HL-60 (cell line): ENCODE measurements around the gene ANGPTL1.

Source experiments
- GABPA ChIP-seq: IDR thresholded peaks from 2 replicates; pipeline ENCODE4 v1.6.1; 2012; ENCODE audit warnings: low read depth
- TF ChIP-seq, protein P1 (sequence below): IDR thresholded peaks from one replicate; pipeline ENCODE4 v1.5.1; 2011; ENCODE audit warnings: low read length, control low read depth, inconsistent platforms; ENCODE audit not compliant: insufficient read depth

DNA sequence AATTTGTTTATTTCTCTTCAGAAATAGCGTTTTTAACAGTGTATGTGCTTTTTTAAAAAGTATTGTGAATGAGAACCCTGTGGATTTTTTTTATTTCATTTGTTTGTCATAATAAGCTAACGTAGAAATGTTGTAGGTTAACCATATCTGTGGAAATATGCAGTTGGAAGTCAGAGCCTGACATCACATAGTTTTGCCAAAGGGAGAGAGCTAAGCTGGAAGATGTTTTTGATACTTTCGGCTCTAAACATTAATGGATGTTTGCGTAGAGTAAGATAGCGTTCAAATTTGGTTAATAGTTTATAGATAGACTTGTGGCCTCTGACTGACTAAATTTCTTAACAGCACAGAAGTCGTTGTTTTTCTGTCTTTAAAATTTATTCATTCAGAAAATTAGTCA is 47.4 kb upstream of the ANGPTL1 start:
- TF ChIP-seq, protein P1, sequence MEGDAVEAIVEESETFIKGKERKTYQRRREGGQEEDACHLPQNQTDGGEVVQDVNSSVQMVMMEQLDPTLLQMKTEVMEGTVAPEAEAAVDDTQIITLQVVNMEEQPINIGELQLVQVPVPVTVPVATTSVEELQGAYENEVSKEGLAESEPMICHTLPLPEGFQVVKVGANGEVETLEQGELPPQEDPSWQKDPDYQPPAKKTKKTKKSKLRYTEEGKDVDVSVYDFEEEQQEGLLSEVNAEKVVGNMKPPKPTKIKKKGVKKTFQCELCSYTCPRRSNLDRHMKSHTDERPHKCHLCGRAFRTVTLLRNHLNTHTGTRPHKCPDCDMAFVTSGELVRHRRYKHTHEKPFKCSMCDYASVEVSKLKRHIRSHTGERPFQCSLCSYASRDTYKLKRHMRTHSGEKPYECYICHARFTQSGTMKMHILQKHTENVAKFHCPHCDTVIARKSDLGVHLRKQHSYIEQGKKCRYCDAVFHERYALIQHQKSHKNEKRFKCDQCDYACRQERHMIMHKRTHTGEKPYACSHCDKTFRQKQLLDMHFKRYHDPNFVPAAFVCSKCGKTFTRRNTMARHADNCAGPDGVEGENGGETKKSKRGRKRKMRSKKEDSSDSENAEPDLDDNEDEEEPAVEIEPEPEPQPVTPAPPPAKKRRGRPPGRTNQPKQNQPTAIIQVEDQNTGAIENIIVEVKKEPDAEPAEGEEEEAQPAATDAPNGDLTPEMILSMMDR, result no peak
- no peak for TF ChIP-seq GABPA
